ELF-1 (cell line): Measurements from ENCODE around the gene TCF7L1.

ENCODE experiments used
- DNase-seq: peaks from one replicate; pipeline ENCODE4 v3.0.0-alpha.2; 2016; ENCODE audit warnings: low read depth, low spot score

TCF7L1 gene

DNA sequence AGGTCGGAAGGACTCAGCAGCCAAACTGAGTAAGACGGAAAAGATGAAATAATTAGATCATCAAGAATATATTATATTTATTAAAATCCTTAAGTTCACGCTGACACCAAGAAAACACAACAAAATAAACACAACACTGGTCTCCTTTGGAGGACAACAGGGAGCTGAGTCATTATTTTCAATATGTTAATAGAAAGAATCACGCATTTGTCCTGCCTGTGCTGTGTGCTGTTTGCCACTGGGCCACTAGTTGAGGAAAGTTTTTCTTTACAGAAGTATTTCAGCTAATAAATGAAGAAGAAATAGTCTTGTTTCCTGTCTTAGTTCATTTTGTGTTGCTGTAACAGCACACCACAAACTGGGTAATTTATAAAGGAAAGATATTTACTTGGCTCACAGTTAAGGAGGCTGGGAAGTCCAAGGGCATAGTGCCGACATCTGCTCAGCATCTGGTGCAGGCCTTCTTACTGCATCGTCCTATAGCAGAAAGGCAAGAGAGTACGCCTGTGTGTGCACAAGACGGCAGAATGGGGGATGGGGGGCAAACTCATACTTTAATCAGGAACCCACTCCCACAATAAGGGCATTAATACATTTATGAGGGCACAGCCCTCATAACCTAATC is 88.0 kb downstream of the TCF7L1 start:
- DNase-seq = no peak

DNA sequence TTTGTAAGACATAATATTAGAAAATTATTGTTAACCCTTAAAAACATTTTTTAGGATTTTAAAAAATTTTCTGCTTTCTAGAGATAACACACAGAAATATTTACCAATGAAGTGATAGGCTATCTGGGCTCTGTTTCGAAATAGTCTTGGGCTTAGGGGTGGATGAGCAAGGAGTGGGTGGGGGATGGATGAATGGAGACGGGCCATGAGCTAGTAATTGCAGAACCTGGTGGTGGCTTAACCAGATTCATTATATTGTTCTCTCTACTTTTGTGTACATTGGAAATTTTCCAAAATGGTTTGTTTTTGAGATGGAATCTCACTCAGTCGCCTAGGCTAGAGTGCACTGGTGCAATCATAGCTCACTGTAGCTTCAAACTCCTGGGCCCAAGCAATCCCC is 89.6 kb downstream of the TCF7L1 start:
- no peak for DNase-seq

DNA sequence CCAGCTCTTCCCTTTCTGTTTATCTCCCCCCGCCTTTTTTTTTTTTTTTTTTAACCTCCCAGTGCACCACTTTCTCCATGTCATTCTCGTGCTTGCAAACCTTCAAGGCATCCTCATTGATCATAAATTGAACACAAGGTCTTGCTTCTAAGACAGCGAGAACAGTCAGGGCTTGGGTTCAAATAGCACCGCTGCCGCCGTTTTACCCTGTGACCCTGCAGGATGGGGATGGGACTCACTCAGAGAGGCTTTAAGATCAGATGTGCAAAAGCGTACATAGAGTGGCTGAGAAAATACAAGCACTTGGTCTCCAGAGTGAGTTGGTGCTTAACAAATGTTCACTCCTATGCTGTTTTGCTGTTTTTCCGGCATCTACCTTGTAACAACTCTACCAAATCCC is 93.6 kb downstream of the TCF7L1 start:
- no peak for DNase-seq

DNA sequence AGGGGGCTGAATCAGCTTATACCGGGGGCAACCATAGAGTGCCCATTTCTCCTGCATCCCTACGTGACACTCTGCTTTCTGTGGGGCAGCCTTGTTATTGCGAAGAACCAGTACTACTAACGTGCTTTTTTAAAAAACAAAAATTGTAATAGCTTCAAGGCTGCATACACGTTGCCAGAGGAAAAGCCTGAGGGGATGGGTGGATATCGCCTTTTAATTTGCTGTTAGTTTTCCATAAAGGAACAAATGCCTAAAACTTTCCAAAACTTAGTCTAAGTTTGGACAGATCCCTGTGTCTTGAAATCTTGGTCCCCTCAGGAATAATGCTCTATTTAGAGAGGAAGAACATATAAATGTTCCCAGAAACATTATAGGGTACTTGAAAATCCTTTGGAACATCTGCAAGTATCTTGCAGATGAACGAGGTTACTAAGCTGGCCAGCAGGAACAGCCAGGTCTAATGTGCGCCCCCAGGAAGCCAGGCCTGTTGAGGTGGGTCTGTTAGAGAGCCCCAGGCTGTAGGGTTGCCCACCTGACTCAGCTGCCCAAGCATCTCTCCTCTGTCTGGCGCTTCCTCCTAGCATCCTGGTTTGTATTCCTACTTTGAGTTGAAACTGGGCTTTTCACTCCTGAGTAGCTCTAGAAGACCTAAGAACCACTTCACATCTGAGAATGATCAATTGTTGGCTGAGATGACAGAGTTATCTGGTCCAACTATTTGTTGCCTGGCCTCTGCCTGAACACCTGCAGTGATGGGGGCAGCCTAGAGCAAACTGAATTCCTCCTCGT is 97.7 kb downstream of the TCF7L1 start:
- DNase-seq = peak; percentile 71

DNA sequence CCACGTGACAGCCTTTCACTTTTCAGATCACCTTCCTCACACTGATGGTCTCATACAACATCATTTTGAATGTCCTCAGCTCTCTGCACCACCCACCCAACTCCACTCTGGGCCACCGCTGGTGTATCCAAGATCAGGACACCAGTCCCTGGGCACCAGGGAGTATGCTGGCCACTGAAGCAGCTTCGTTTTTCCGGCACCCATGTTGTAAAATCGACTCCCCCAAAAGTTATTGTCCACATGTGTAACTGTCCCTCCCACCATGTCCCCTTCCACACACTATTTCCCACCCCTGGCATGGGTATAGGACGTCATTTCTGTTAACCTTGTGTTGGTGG is 98.2 kb downstream of the TCF7L1 start:
- DNase-seq = no peak

DNA sequence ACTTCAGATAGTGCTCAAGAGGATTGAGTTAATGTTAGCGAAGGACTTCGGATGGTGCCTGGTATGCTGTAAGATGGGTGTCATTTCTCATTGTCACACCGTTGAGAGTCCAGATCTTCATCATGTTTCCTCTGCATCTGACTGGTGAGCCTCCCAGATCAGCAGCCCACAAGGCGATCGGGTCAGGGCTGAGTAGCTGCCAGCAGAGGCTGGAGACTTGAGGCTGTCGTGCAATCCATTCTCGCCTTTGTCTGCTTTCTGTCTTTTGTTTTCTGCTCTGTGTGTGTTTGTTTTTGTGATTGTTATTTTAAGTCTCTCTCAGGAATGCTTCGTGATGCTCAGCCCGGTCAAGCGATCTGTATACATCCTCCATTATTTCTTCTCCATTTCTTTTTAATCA is 98.8 kb downstream of the TCF7L1 start:
- peak; percentile 80 for DNase-seq

DNA sequence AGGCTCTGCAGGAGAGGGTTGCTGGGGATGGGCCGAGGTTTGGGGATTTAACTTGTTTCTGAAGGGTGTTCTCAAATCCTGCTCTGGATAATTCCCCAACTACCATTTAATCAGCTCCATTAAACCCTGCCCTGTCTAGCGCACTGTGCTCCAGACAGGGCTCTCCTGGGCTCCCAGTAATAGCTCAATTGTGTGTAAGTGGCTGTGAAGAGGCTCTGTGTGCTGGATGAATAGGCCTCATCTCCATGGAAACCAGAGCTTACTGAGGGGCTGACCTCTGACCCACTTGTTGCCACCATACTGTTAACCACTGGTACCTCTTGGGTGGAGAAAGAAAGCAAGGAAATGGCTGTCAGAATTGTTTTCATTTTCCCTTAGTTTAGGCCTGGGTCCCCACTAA is 101.7 kb downstream of the TCF7L1 start:
- DNase-seq = peak; percentile 72

DNA sequence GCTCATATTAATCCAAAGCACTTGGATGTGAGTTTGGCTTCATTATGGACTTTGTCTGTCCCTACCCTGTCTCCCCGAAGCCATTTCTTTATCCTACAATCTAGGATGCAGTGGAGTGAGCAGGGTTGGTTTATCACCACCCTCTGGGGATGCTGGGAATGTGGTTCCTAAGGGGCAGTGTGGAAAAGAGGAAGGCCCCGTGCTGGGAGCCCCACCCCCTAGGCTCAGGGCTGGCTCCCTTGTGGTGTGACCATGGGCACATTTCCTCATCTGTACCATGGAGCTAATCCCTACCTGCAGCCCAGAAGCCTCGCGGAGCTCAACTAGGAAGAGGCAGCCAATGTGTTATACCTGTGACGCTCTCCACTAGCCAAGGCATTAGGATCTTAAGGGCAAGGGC is 102.1 kb downstream of the TCF7L1 start:
- no peak for DNase-seq

DNA sequence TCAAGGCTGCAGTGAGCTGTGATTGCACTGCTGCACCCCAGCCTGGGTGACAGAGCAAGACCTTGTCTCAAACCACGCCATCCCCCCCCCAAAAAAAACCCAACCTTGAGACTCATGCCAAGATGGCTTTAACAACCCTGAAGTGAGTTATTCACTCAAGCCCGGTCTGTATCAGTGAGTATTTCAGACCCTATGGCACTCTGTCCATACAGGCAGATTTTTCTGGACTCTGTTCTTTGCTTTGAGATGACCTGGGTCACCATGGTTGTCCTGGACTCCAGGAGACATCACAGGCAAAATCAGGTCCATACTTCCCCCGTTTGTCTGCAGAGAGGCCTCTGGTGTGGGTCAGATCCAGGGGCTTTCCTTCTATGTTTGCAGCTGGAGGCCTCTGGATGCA is 102.9 kb downstream of the TCF7L1 start:
- DNase-seq = no peak

DNA sequence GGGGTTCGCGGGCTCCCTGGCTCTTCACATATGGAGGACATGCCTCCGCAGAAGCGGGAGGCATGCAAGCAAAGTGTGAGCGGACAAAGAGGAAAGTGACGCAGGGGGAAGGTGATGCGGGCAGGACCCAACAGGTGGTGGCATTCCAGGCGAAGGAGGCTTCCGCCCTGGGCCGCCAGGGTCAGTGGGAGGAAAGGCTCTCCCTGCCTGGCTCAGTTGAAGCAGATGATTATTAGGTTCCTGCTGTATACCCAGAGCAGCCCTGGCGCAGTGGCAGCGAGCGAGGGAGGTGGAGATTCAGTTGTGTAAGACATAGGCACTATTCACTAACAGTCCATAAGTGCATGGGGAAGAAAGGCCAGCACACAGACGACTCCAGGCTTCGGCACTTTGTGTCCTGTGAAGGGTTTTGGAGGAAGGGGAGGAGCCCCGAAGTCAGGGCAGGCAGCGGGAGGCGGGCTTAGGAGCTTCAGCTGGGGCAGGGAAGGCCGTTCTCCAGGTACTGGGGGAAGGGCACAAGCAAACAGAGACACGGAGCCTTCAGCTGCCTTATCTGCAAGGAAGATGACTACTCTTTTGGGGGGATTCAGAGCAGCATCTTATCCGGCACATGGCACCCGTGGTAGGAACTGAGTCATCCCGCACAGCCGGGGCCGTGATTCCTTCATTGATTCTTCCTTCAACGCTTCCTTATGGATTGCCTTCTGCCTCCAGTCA is 104.8 kb downstream of the TCF7L1 start:
- DNase-seq = peak; percentile 84

DNA sequence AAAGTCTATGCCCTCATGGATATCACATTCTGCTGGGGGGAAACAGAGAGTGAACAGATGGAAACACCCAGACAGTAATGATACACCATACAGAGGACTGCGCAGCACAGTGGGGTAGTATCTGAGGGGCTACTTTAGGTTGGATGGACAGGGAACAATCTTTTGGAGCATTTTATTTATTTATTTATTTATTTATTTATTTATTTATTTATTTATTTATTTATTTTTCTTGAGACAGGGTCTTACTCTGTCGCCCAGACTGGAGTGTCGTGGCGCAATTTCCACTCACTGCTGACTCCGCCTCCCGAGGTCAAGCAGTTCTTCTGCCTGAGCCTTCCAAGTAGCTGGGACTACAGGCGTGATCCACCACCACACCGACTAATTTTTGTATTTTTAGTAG is 105.4 kb downstream of the TCF7L1 start:
- DNase-seq = no peak

DNA sequence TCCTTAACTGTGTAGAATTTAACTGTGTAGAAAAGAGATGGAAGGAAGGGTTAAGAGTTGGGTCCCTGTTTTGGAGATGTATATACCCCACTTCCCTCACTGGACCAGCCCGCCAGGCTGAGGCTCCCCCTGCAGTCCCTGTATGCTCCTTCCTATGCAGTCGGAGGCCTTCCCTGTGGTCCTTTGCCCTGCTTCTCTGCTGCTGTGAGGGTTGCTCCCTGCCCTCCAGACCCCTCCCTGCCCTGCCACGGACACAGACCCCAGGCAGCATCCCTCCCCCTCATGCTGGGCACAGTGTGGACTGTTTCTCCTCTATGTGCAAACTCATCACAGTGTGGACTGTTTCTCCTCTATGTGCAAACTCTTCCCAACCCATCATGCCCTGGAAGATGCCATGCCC is 105.9 kb downstream of the TCF7L1 start:
- DNase-seq = no peak

DNA sequence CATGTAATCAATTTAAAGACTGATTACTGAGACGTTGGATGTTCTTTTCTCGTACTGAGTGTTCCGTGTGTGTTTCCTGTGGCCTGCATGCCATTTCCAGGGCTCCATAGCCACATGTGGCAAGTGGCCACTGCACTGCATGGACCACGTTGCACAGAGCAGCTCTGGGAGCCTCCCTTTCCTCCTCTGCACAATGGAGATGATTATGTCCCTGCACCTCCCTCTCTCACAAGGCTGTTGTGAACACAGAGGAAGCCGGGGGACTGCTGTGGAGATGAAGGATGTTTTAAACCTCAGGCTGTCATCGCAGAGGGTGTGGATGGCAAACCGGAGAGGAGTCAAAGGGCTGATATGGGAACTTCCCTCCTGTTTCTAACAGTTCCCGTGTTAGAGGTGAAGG is 106.9 kb downstream of the TCF7L1 start:
- no peak for DNase-seq

DNA sequence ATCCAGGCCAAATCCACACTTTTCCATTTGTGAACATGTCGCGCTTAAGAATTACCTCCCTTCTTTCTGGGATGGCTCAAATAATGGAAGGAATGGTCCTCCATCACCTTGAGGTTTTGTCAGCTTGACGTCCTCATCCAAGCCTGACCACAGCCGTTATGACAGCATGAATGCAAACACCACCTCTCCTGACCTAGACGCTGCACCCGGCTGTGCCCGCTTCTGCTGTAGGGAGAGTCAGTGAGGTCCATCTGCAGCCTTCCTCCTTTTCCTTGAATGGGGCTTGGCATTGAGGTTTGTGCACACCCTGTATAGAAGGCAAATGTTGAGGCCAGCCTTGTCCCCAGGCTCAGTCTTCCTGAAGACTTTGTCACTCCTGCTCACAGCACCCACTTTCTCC is 109.1 kb downstream of the TCF7L1 start:
- DNase-seq = no peak

DNA sequence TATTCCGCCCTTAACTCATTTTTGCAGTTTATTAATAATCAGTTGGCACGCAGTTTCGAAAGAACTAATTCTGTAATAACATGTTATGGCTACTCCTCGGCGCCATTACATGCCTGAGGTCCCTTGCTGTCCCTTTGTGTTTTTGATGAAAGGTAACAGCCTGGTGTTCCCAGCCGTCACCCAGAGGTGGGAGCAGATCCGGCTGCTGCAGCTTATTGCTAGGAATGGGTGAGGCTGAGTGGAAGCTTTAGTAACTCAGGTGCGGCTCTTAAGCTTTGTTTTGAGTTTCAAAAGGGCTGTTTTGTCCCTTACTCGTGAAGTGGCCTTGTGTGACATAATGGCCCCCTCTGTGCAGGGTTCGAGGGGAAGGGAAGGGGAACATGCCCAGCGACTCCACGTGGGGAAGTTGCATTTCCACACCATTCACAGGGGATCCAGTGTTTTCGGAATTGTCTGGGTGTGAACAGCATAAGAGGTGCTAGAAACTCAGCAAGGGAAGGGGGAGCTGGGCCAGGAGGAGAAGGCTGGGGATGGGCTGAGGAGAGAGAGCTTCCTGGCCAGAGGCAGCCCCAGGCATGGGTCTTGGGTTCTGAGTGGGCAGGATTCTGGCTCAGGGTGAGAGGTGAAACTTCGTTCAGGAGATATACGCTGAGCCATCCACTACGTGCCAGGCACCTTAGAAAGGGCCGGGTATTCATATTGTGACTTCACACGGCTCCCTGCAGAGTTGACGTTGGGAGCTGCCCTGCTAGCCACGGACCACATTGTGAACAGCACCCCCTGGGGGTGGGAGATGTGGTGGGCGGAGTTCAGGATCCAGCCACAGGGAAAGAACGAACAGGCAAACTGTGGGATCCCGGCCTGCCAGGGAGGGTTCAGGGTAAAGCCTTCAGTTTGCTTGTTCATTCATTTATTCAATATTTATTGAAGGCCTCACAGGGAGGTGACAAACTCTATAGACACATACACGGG is 110.2 kb downstream of the TCF7L1 start:
- DNase-seq = peak; percentile 84

DNA sequence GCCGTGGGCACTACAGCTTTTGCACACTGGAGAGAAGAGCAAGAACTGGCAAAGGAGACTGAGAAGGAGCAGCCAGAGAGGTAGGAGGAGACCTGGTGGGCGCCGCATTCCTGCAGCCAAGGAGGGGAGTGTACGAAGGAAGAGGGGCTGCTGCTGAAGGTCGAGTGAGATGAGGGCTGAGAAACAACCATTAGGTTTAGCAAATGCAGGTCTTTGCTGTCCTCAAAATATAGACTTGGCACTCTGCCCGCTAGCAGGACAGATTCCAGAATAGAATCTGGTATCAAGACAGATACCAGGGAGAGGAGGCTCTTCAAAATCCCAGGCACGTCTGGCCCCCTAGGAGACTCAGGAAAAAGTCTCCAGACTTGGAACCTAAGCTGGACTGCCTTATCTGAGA is 111.6 kb downstream of the TCF7L1 start:
- DNase-seq = no peak

DNA sequence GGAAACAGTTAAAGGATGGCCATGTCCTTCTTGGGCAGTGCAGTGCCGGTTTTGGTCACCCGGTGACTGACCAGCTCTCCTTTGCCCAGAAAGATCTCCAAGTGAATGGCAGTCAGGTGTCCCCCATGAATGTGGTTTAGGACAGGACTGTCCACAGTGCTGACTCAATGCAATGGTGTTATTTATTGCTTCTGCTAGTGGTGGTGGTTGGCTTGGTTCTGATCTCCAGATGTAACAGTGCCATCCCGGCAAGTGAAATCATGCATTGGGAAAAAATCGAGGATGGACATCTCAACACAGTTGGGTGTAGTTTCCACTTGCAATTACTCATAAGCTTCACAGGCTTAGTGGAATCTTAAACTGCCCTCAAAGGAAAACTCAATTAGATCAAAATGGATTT is 112.7 kb downstream of the TCF7L1 start:
- DNase-seq = no peak

DNA sequence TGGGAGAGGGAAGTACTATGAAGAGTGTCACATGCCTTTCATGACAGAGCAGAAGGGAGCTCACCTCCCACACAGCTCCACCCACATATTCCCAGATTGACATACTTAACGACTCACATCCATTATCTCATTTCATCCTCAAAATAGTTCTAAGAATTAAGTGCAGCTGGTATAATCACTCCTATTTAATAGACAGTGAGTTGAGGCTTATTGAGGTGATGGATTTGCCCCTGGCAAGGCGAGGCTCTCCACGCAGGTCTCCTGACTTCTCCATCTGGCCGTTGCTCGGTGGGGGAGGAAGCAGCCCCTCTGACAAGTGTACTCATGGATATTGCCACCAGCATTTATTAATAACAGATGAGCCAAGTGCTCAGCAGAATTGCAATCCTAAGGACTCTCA is 113.2 kb downstream of the TCF7L1 start:
- DNase-seq = no peak

DNA sequence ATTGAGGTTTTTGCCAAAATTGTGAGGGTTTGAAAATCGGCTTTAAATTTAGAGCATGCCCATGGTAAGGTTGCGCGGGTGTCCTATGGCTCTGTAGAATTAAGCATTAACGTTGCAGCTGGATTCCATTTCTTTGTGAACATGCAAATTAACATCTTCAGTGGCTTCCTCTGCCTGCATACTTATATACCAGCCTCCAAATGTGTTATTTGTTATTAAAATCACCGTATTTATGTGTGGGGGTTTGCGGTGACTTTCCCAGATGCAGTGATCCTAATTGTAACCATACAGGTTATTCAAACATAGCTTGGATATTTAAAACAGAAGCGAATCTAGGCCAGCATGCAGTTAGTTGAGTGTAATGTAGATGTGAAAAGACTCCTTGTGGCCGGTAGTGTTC is 114.4 kb downstream of the TCF7L1 start:
- no peak for DNase-seq

DNA sequence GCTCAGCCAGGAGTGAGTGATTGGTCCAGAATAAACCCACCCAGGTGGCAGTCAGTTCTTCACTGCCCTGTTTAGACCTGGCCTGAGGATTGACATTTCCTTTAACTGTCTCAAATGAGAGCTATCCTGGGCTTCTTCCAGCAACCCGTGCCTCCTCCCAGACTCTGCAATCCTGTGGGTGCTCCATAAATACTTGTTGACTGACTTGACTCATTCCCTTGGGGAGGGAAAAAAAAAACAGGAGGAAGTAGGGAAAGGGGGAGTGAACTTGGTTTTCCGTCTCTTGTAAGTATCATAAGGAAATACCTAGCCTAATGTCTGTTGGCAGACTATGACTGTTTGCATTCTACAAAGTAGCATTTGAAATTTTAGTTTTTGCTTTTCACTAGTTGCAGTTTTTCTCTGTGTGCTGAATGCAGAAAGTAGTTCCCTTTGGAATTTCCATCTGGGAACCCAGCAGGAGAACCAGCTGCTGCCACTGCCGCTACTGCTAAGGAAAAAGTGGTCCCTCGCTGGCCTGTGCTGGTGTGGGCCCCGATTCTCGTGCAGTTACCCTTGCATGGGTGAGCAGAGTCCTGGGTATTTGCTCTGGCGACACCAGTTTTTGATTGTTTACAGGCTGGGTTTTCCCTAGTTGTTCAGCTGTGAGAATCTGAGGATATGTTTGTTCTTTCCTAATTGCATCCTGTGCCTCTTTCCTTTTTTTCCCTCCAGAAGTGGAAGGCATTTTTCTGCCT is 115.7 kb downstream of the TCF7L1 start:
- DNase-seq = no peak

DNA sequence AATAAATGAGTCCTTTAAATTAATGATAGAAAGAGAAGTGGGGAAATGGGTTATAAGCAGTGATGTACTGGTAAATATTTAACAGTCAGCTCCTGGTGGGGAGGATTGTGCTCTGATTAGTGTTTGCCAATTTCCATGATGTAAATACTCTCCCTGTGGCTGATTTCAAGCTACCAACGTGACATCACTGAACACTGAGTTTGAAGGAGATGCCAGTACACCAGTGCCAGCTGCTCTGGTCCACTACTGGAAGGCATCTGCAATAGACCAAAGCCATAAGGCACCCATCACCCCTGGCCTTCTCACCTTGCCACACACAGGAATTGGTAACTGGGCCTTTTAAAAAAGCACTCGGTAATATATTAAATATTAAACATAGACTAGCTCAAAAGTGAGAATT is 116.9 kb downstream of the TCF7L1 start:
- DNase-seq = no peak
